Prostate gland (tissue), 2 donors: ENCODE measurements around the gene OSER1.

ENCODE experiments used
- POLR2A ChIP-seq: fragments of 450-650 bp; IDR thresholded peaks from one replicate; pipeline ENCODE4 v1.6.1; 2016; ENCODE audit warnings: antibody characterized with exemption, mild to moderate bottlenecking
- TF ChIP-seq, protein P1 (sequence below), 4 experiments: fragments of 200-600 bp in 2 of 4; fragments of 450-650 bp in 2 of 4; sonication (generic) in 2 of 4; IDR thresholded peaks; 1 replicate in 3 of 4; 2 replicates in 1 of 4; pipeline ENCODE4 v1.5.1; 2016 to 2019; ENCODE audit warnings: antibody characterized with exemption in 4 of 4, mild to moderate bottlenecking in 2 of 4, moderate library complexity in 2 of 4

DNA sequence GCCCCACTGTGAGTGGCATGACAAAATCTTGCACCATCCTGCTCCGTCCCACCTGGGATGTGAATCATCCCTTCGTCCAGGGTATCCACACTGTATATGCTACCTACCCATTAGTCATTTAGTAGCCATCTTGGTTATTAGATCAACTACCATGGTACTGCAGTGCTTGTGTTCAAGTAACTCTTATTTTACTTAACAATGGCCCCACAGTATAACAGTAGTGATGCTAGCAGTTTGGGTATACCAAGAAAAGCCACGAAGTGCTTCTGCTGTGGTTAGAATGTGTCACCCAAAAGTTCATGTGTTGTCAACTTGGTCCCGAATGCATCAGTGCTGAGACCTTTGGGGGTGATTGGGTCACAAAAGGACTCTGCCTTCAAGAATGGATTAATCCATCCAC is 11.7 kb downstream of the OSER1 start:
- TF ChIP-seq POLR2A = no peak
- TF ChIP-seq, protein P1, sequence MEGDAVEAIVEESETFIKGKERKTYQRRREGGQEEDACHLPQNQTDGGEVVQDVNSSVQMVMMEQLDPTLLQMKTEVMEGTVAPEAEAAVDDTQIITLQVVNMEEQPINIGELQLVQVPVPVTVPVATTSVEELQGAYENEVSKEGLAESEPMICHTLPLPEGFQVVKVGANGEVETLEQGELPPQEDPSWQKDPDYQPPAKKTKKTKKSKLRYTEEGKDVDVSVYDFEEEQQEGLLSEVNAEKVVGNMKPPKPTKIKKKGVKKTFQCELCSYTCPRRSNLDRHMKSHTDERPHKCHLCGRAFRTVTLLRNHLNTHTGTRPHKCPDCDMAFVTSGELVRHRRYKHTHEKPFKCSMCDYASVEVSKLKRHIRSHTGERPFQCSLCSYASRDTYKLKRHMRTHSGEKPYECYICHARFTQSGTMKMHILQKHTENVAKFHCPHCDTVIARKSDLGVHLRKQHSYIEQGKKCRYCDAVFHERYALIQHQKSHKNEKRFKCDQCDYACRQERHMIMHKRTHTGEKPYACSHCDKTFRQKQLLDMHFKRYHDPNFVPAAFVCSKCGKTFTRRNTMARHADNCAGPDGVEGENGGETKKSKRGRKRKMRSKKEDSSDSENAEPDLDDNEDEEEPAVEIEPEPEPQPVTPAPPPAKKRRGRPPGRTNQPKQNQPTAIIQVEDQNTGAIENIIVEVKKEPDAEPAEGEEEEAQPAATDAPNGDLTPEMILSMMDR (IDR thresholded peaks at IDR 0.05) = no peak
